HG02970 (cell line): ENCODE data around the gene BBX.

ENCODE experiments used
- ATAC-seq: cut with Tn5 transposase; IDR thresholded peaks from one replicate; pipeline ENCODE4 v1.9.1; 2021; ENCODE audit warnings: mild to moderate bottlenecking, moderate library complexity, moderate number of reproducible peaks; ENCODE audit not compliant: unreplicated experiment, low FRiP score

BBX gene

GRCh38 chr3:107596639-107597038 is 73.9 kb downstream of the BBX start:
- no peak for ATAC-seq

- peak; percentile 89 for ATAC-seq
These were observed 76.4 kb downstream of the BBX start for GRCh38 chr3:107598926-107599771.

GRCh38 chr3:107599772-107600145 is 77.0 kb downstream of the BBX start:
- no peak for ATAC-seq

- no peak for ATAC-seq
These were observed 78.0 kb downstream of the BBX start for GRCh38 chr3:107600780-107601179.

- no peak for ATAC-seq
These were observed 81.5 kb downstream of the BBX start for GRCh38 chr3:107604057-107604822.

GRCh38 chr3:107611775-107612469 is 89.2 kb downstream of the BBX start:
- ATAC-seq = no peak

GRCh38 chr3:107612664-107613084 is 89.9 kb downstream of the BBX start:
- ATAC-seq = no peak

GRCh38 chr3:107619549-107619948 is 96.8 kb downstream of the BBX start:
- no peak for ATAC-seq

- ATAC-seq = no peak
These were observed 97.8 kb downstream of the BBX start for GRCh38 chr3:107620534-107620933.

- ATAC-seq = no peak
These were observed 98.7 kb downstream of the BBX start for GRCh38 chr3:107621465-107621864.

GRCh38 chr3:107627962-107628542 is 105.3 kb downstream of the BBX start:
- no peak for ATAC-seq

GRCh38 chr3:107629566-107629965 is 106.8 kb downstream of the BBX start:
- ATAC-seq = no peak

GRCh38 chr3:107630779-107631178 is 108.0 kb downstream of the BBX start:
- ATAC-seq = no peak

GRCh38 chr3:107632576-107632975 is 109.8 kb downstream of the BBX start:
- no peak for ATAC-seq

- ATAC-seq = peak; percentile 79
These were observed 110.8 kb downstream of the BBX start for GRCh38 chr3:107633327-107634098.

- peak; percentile 23 for ATAC-seq
These were observed 111.3 kb downstream of the BBX start for GRCh38 chr3:107634099-107634489.

- ATAC-seq = no peak
These were observed 114.8 kb downstream of the BBX start for GRCh38 chr3:107637416-107638183.

- ATAC-seq = no peak
These were observed 119.0 kb downstream of the BBX start for GRCh38 chr3:107641572-107642307.
